GM23248 (cell line): Measurements from ENCODE around the gene MAP3K20. TPM values are rescaled to one million over a fixed set of nuclear protein-coding genes. Genes with fewer than 3 reads are reported as not detected.
"Not testable (repeated sequence)": the region's sequence is repeated elsewhere in the genome, so short reads cannot be mapped to it uniquely, and the experiment has no call there.

Experiments used
- DNase-seq: peaks from one replicate; pipeline ENCODE4 v3.0.0-alpha.2; 2015
- H2AFZ ChIP-seq: fragments of 200-600 bp; sonication (generic); 2 replicates; pipeline ENCODE4 v1.6.1; 2016; ENCODE audit warnings: antibody characterized with exemption
- H3F3A ChIP-seq: fragments of 200-600 bp; sonication (generic); 2 replicates; pipeline ENCODE4 v1.6.1; 2016; ENCODE audit warnings: mild to moderate bottlenecking, antibody characterized with exemption, mixed run types; ENCODE audit not compliant: insufficient read depth
- H3K27ac ChIP-seq: fragments of 200-600 bp; sonication (generic); 2 replicates; pipeline ENCODE4 v1.5.1; 2016; ENCODE audit warnings: mild to moderate bottlenecking
- H3K27me3 ChIP-seq: fragments of 200-600 bp; sonication (generic); replicated peaks from 2 replicates; pipeline ENCODE4 v1.6.1; 2016; ENCODE audit warnings: mild to moderate bottlenecking; ENCODE audit not compliant: insufficient read depth
- H3K36me3 ChIP-seq: fragments of 200-600 bp; sonication (generic); 2 replicates; pipeline ENCODE4 v1.6.1; 2016; ENCODE audit warnings: low read depth, mild to moderate bottlenecking
- H3K4me1 ChIP-seq: fragments of 200-600 bp; sonication (generic); 2 replicates; pipeline ENCODE4 v1.6.1; 2016; ENCODE audit warnings: mild to moderate bottlenecking; ENCODE audit not compliant: insufficient read depth
- H3K4me2 ChIP-seq: fragments of 200-600 bp; sonication (generic); one replicate; pipeline ENCODE4 v1.6.1; 2016; ENCODE audit warnings: mild to moderate bottlenecking; ENCODE audit not compliant: unreplicated experiment
- H3K4me3 ChIP-seq: fragments of 200-600 bp; sonication (generic); 2 replicates; pipeline ENCODE4 v1.5.1; 2016; ENCODE audit warnings: mild to moderate bottlenecking
- H3K79me2 ChIP-seq: fragments of 200-600 bp; sonication (generic); 2 replicates; pipeline ENCODE4 v1.6.1; 2016; ENCODE audit warnings: mild to moderate bottlenecking; ENCODE audit not compliant: insufficient read depth
- H3K9ac ChIP-seq: fragments of 200-600 bp; sonication (generic); 2 replicates; pipeline ENCODE4 v1.6.1; 2016; ENCODE audit warnings: mild to moderate bottlenecking
- H3K9me2 ChIP-seq: fragments of 200-600 bp; sonication (generic); 2 replicates; pipeline ENCODE4 v1.6.1; 2016; ENCODE audit warnings: mixed run types, mild to moderate bottlenecking, moderate library complexity; ENCODE audit not compliant: insufficient read depth
- H3K9me3 ChIP-seq: fragments of 200-600 bp; sonication (generic); one replicate; pipeline ENCODE4 v1.6.1; 2017; ENCODE audit warnings: low read depth
- H4K20me1 ChIP-seq: fragments of 200-600 bp; sonication (generic); 2 replicates; pipeline ENCODE4 v1.6.0; 2016; ENCODE audit not compliant: insufficient read depth
- EZH2 ChIP-seq: fragments of 200-600 bp; sonication (generic); IDR thresholded peaks from 2 replicates; pipeline ENCODE4 v1.6.1; 2018; ENCODE audit warnings: antibody characterized with exemption, mild to moderate bottlenecking; ENCODE audit not compliant: insufficient read depth, poor library complexity, severe bottlenecking
- EZH2phosphoT487 ChIP-seq: fragments of 200-600 bp; sonication (generic); IDR thresholded peaks from 2 replicates; pipeline ENCODE4 v1.6.1; 2018; ENCODE audit warnings: antibody characterized with exemption, moderate library complexity, mild to moderate bottlenecking, low read depth; ENCODE audit not compliant: insufficient read depth
- WGBS, 2 experiments: methylation state at CpG; one replicate each; pipeline ENCODE4 v1.1.6; 2015 to 2017; ENCODE audit warnings: low lambda C conversion rate in 2 of 2, low coverage in 1 of 2; ENCODE audit errors: missing lambda C conversion rate in 2 of 2; 5-methylcytosine and 5-hydroxymethylcytosine counted together
- in situ Hi-C: fragments of 300-500 bp; cut with MboI; formaldehyde crosslinking; loops from 2 replicates; pipeline ENCODE4 v1.15.0; 2020
- polyA plus RNA-seq: library from polyadenylated mRNA; unstranded; fragments of >200 nt; fragmentation: Nextera tagmentation; extraction: Ambion mirVana; gene quantifications from 2 replicates; pipeline ENCODE4 v1.2.1, GENCODE V29; 2016
- total RNA-seq: library from RNA; depleted of rRNA; stranded (reverse); fragments of >200 nt; shearing (Covaris generic); gene quantifications from 2 replicates; pipeline ENCODE4 v1.2.3, GENCODE V29; 2014

MAP3K20 gene
- total and polyA plus RNA-seq, 2 experiments from 2014 or later, result 55.0 to 68.9 TPM

DNA sequence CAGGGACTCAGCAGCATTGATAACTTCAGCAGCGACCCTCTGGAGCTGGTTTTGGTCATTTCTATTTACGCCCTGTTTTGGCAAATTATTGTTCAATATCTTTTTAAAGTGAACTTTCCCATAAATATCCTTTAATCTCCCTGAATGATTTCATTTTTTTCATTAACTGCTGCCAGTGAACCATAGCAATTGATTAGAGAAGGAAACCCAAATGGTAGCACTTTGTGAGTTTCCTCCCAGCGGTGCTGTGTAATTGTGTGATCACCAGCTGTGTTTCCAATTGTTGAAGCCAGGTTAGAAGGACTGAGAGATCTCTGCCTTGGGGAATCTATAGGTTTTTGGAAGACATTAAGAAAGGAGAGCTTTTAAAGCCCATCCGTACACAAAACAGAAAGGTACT is 16.3 kb downstream of the MAP3K20 start:
- Histone ChIP-seq H3K79me2 (peaks cover 94% of the 10 kb centered on the region), H3F3A (peaks cover 29% of the 10 kb centered on the region), H3K4me1 (peaks cover 34% of the 10 kb centered on the region), H4K20me1 (no peaks in the 10 kb centered on the region), H3K9ac (peak overlapping the region; percentile 73; the same call in 1 of the 2 replicates), H3K36me3 (peaks cover 12% of the 10 kb centered on the region), H3K4me3 (no peak overlapping the region), H3K27ac (peak overlapping the region; percentile 82; the same call in 1 of the 2 replicates), H3K27me3 (no peaks in the 10 kb centered on the region), H3K9me3 (no peaks in the 10 kb centered on the region), H3K4me2 (peak overlapping the region; percentile 27), H2AFZ (no peak overlapping the region), H3K9me2 (no peaks in the 10 kb centered on the region)
- 87 to 89% methylated on average over 4 of the region's 4 CpGs for WGBS, 2 experiments
- no peak for DNase-seq
- in situ Hi-C loops, result no loop called here
- TF ChIP-seq EZH2, result no peak
- no peak for TF ChIP-seq EZH2phosphoT487

- H3K79me2 ChIP-seq, result peaks cover 94% of the 10 kb centered on the region
- H3K27me3 ChIP-seq, result no peaks in the 10 kb centered on the region
- peaks cover 19% of the 10 kb centered on the region for H3K36me3 ChIP-seq
- no peak overlapping the region for H3K4me3 ChIP-seq
- H3K9ac ChIP-seq, result no peak overlapping the region
- no peaks in the 10 kb centered on the region for H4K20me1 ChIP-seq
- peaks cover 24% of the 10 kb centered on the region for H3K4me1 ChIP-seq
- H3F3A ChIP-seq, result peaks cover 29% of the 10 kb centered on the region
- in situ Hi-C loops, result no loop called here
- WGBS, 2 experiments, result 98 to 99% methylated on average over 3 of the region's 3 CpGs
- no peak overlapping the region for H2AFZ ChIP-seq
- no peak overlapping the region for H3K27ac ChIP-seq
- no peaks in the 10 kb centered on the region for H3K9me2 ChIP-seq
- no peak for TF ChIP-seq EZH2
- TF ChIP-seq EZH2phosphoT487, result no peak
- no peak for DNase-seq
- no peaks in the 10 kb centered on the region for H3K9me3 ChIP-seq
- no peak overlapping the region for H3K4me2 ChIP-seq
These were observed 17.3 kb downstream of the MAP3K20 start for GRCh38 chr2:173092844-173093402.

- peaks cover 19% of the 10 kb centered on the region for H3K36me3 ChIP-seq
- peaks cover 24% of the 10 kb centered on the region for H3F3A ChIP-seq
- H3K27ac ChIP-seq, in situ Hi-C loops, H3K4me3 ChIP-seq, H3K9me2 ChIP-seq, H3K9ac ChIP-seq, H4K20me1 ChIP-seq, H3K9me3 ChIP-seq, H3K27me3 ChIP-seq, DNase-seq, H2AFZ ChIP-seq, H3K4me2 ChIP-seq: not testable (repeated sequence)
- H3K79me2 ChIP-seq, result peaks cover 94% of the 10 kb centered on the region
- WGBS, 2 experiments, result 86 to 92% methylated on average over 2 of the region's 2 CpGs
- H3K4me1 ChIP-seq, result peaks cover 21% of the 10 kb centered on the region
These were observed 18.0 kb downstream of the MAP3K20 start for GRCh38 chr2:173093617-173094016.

DNA sequence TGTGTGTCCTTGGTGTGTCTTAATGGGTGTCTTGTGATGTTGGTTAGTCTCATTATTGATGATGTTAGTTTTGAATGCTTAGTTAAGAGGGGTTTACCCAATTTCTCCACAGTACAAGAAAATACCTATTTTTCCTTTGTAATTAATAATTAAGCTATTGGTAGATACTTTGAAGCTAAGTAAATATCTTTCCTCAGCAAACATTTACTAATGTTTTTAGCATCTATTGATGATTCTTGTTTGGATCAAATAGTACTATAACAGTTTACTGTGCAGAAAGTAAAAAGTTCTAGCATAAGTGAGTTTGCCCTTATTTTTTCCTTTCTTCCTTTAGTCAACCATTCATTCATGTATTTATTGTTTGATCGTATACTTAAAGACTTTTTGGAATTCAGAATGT is 19.1 kb downstream of the MAP3K20 start:
- WGBS, 2 experiments, result 54 to 87% methylated on average over 1 of the region's 1 CpG
- H3K79me2 ChIP-seq, result peaks cover 94% of the 10 kb centered on the region

DNA sequence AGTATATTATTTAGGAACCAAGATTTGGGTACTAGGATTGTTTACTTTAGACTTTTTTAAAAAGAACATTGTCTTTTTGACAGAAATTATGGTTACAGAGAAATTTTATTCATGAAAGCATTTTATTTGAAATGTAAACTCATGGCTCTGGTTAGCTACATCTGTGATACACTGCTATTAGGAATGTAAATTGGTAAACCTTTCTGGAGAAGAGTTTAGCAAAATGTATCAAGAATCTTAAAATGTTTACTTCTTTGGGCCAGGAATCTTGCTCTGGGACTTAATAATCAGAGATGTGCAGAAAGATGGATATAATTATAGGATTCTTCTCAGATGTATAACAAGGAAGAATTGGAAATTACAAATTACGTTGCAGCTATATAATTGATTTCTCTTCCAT is 19.7 kb downstream of the MAP3K20 start:
- in situ Hi-C loops, result no loop called here
- H4K20me1 ChIP-seq, result no peaks in the 10 kb centered on the region
- H3K9me2 ChIP-seq, result no peaks in the 10 kb centered on the region
- no peaks in the 10 kb centered on the region for H3K9me3 ChIP-seq
- 94 to 100% methylated on average over 1 of the region's 1 CpG for WGBS, 2 experiments
- no peak overlapping the region for H2AFZ ChIP-seq
- H3F3A ChIP-seq, result peaks cover 16% of the 10 kb centered on the region
- H3K27me3 ChIP-seq, result no peaks in the 10 kb centered on the region
- H3K79me2 ChIP-seq, result peaks cover 96% of the 10 kb centered on the region
- TF ChIP-seq EZH2phosphoT487, result no peak
- H3K27ac ChIP-seq, result no peak overlapping the region
- H3K4me1 ChIP-seq, result peaks cover 14% of the 10 kb centered on the region
- no peak overlapping the region for H3K4me2 ChIP-seq
- H3K9ac ChIP-seq, result no peak overlapping the region
- H3K36me3 ChIP-seq, result peaks cover 19% of the 10 kb centered on the region
- no peak for DNase-seq
- H3K4me3 ChIP-seq, result no peak overlapping the region

More for the DNA sequence above, 19.1 kb downstream of the MAP3K20 start:
- Histone ChIP-seq H4K20me1 (no peaks in the 10 kb centered on the region), H3K4me1 (peaks cover 20% of the 10 kb centered on the region), H3K4me2 (no peak overlapping the region), H3K27me3 (no peaks in the 10 kb centered on the region), H3K36me3 (peaks cover 19% of the 10 kb centered on the region), H3F3A (peaks cover 22% of the 10 kb centered on the region), H3K9me2 (no peaks in the 10 kb centered on the region), H3K9ac (no peak overlapping the region), H2AFZ (no peak overlapping the region), H3K9me3 (no peaks in the 10 kb centered on the region), H3K27ac (no peak overlapping the region), H3K4me3 (no peak overlapping the region)
- in situ Hi-C loops, result no loop called here
- no peak for DNase-seq
- TF ChIP-seq EZH2, result no peak
- no peak for TF ChIP-seq EZH2phosphoT487
